Brain microvascular endothelial cell (primary cell): ENCODE data around the gene GRM8.

Experiments used
- DNase-seq: peaks from one replicate; pipeline ENCODE4 v3.0.0-alpha.2; 2020
- H3K27ac ChIP-seq: fragments of 250-450 bp; sonication (Bioruptor Pico); 2 replicates; pipeline ENCODE4 v1.5.1; 2020; ENCODE audit warnings: mild to moderate bottlenecking, moderate library complexity
- H3K27me3 ChIP-seq: fragments of 250-450 bp; sonication (Bioruptor Pico); replicated peaks from 2 replicates; pipeline ENCODE4 v1.5.1; 2020; ENCODE audit warnings: mild to moderate bottlenecking
- H3K36me3 ChIP-seq: fragments of 250-450 bp; sonication (Bioruptor Pico); replicated peaks from 2 replicates; pipeline ENCODE4 v1.5.1; 2020; ENCODE audit warnings: mild to moderate bottlenecking
- H3K4me3 ChIP-seq: 2 replicates; pipeline ENCODE4 v1.5.1; 2011; ENCODE audit warnings: low read depth, mild to moderate bottlenecking, control low read depth, low read length, moderate library complexity
- in situ Hi-C: cut with HindIII; loops from 2 replicates; pipeline ENCODE4 v1.10.0; 2017; ENCODE audit warnings: low sequenced_read_pairs, low pct_ligation_motif_present
- TF ChIP-seq, protein P1 (sequence below): IDR thresholded peaks from 2 replicates; pipeline ENCODE4 v1.5.1; 2011; ENCODE audit warnings: low read depth, mild to moderate bottlenecking, moderate library complexity, low read length, control low read depth, inconsistent platforms; ENCODE audit errors: missing control alignments

Gene GRM8

DNA sequence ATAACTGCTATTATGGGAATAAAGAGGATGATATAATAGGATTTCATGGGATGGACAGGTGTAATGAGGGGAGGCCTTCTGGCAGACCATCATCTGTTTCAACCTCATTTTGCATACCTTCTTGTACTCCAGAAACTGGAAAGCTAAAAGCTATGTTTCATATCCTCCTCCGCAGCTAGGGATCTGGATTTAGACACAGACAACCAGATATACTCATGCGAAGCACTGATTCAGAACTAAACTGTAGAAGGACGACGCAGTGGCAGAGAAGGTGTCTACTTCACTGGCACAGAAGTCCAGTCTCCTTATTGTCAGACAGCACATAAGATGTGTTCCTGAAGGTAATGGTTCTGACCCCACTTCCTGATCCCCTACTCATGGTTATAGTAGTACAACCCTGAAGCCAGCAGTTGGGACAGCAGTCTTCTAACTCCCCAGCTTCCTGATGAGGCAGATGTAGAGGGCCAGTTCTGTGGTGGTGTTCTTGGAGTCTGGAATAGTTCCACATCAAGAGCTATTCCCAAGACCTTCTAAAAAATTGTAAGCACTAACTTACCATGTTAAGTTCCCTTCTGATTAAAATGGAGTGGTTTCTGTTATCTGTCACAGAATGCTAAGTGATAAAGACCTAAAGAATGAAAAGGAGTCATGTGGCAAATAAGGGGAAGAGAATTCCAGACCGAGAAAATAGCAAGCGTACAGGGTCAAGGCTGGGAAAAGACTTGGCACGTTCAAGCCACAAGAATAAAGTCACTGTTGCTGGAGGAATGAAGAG, 550.3 kb downstream of the GRM8 start:
- in situ Hi-C loops: no loop called here
- H3K27ac ChIP-seq: peak overlapping the region; percentile 89
- no peak overlapping the region for H3K4me3 ChIP-seq
- TF ChIP-seq, protein P1, sequence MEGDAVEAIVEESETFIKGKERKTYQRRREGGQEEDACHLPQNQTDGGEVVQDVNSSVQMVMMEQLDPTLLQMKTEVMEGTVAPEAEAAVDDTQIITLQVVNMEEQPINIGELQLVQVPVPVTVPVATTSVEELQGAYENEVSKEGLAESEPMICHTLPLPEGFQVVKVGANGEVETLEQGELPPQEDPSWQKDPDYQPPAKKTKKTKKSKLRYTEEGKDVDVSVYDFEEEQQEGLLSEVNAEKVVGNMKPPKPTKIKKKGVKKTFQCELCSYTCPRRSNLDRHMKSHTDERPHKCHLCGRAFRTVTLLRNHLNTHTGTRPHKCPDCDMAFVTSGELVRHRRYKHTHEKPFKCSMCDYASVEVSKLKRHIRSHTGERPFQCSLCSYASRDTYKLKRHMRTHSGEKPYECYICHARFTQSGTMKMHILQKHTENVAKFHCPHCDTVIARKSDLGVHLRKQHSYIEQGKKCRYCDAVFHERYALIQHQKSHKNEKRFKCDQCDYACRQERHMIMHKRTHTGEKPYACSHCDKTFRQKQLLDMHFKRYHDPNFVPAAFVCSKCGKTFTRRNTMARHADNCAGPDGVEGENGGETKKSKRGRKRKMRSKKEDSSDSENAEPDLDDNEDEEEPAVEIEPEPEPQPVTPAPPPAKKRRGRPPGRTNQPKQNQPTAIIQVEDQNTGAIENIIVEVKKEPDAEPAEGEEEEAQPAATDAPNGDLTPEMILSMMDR: no peak
- no peak for DNase-seq
- H3K27me3 ChIP-seq: no peaks in the 10 kb centered on the region
- H3K36me3 ChIP-seq: no peaks in the 10 kb centered on the region

DNA sequence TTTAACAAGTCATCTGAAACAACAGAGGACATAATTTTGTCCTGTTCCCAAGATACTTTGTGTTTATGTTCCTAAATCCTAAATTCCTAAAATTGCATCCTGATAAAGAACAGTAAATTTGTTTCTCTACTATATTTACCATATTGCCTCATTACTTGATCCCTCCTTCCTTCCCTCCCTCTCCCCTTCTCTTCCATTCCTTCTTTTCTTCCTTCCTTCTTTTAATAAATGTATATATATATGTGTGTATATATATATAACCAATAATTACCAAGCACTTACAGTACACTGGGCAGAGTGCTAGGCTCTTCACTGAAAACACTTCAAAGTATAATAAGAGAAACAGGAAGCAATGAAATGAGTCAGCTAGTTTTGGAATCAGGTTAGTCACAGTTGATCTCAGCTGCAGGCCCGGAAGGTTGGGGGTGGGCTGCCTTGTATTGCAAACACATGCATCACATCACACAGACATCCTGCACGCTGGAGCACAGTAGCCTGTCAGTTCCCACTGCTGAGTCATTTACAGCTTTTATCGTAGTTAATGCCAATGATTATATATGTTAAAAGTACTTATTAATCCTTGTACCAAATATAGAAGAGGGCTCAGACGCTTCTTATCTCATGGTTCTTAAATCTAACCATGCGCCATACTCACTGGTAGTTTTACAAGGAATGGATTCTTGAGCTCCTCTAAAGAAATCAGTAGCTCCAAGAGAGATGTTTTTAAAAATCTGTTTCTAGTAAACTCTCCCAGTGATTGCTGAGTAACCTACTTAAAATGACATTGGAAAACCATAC, 551.7 kb downstream of the GRM8 start:
- Histone ChIP-seq H3K36me3 (no peaks in the 10 kb centered on the region), H3K27ac (peak overlapping the region; percentile 89)
- DNase-seq: peak; percentile 99

DNA sequence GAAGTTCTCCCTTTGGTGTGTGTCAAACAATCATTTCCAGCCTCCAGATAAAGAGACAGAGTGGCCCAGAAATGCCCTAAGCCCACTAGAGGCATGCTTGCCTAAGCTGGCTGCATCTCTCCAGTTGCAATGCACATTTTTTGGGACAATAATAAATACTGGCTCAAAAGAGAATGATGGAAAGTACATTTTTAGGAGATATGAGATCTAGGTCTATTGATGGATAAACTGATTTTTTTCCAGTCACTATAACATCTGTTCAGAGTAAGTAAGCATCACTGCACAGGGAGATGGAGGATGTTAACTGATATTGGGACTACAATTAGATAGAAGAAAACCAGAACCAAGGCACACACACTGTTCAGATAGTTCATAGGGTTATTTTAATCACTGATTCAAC, 553.0 kb downstream of the GRM8 start:
- TF ChIP-seq, protein P1: peak; percentile 21
- no peak overlapping the region for H3K27ac ChIP-seq
- no peak overlapping the region for H3K4me3 ChIP-seq
- in situ Hi-C loops: no loop called here
- H3K27me3 ChIP-seq: no peaks in the 10 kb centered on the region
- no peaks in the 10 kb centered on the region for H3K36me3 ChIP-seq
- no peak for DNase-seq

More for the DNA sequence above, 551.7 kb downstream of the GRM8 start:
- in situ Hi-C loops: no loop called here
- Histone ChIP-seq H3K4me3 (peak overlapping the region; percentile 7), H3K27me3 (no peaks in the 10 kb centered on the region)
- TF ChIP-seq, protein P1: no peak

DNA sequence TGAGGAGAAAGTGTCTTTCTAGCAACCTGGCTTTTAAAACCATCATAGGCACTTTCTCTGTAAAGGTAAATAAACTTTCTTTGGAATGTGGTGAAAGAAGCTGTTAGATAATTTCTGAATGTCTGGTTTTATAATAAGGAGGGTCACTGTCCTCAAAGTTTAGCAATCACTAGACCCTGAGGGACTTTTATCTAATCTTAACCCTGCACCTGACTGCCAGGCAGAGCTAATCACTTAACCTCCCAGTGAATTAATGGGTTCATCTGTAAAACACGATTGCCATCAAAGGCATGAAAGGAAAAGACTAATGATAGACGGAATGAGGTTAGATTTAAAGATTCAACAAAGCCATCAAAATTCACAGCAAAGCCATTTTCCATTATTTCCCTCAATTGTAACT, 553.8 kb downstream of the GRM8 start:
- H3K36me3 ChIP-seq: no peaks in the 10 kb centered on the region
- no peak for DNase-seq
- no peaks in the 10 kb centered on the region for H3K27me3 ChIP-seq
- TF ChIP-seq, protein P1: no peak
- no peak overlapping the region for H3K27ac ChIP-seq
- in situ Hi-C loops: no loop called here
- H3K4me3 ChIP-seq: no peak overlapping the region

DNA sequence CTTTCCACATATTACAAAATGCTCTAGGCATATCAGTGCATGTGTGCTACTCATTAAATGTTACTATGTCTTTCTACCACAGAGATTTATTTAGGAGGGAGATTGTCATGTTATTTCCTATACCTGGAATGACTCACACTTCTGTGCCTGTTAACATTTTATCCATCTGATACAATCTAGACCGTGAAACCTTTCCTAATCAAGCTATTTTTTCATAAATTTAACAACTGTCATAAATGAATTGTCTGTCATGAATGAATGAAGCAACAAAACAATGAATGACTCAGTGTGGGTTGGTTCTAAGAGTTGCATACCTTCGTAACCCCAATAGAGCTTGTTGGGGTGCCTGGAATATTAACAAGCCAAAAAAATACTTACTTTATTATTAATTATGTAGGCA, 554.3 kb downstream of the GRM8 start:
- H3K36me3 ChIP-seq: no peaks in the 10 kb centered on the region
- H3K27me3 ChIP-seq: no peaks in the 10 kb centered on the region
- TF ChIP-seq, protein P1: no peak
- H3K27ac ChIP-seq: no peak overlapping the region
- DNase-seq: no peak
- in situ Hi-C loops: no loop called here
- H3K4me3 ChIP-seq: no peak overlapping the region
